A549 (cell line): Measurements from ENCODE around the gene PTPRH. TPM values are rescaled to one million over a fixed set of nuclear protein-coding genes. Genes with fewer than 3 reads are reported as not detected.

ENCODE experiments used
- ATAC-seq, 2 experiments: fragments of 200-7000 bp in 1 of 2; fragments of >200 bp in 1 of 2; cut with Nextera tagmentation in 1 of 2; cut with Tn5 transposase in 1 of 2; 3 replicates each; pipeline versions ENCODE4 v1.8.0 to v1.9.1; 2018 to 2020; ENCODE audit warnings: mild to moderate bottlenecking in 1 of 2, moderate library complexity in 1 of 2
- CTCF ChIA-PET: fragments of 300-600 bp; sonication (Branson Sonifier 250); formaldehyde crosslinking; extraction: SDS; loops from one replicate; lab custom pipeline; 2021; ENCODE audit warnings: antibody characterized with exemption, inconsistent platforms; lab: Yijun Ruan, JAX
- POLR2A ChIA-PET: fragments of 350-600 bp; formaldehyde crosslinking; extraction: SDS; loops from one replicate; lab custom pipeline; 2021; ENCODE audit warnings: antibody characterized with exemption, inconsistent platforms; lab: Yijun Ruan, JAX
- DNase-seq, 2 experiments: peaks; one replicate each; pipeline versions ENCODE4 v3.0.0 to v3.0.0-alpha.2; 2011 to 2016; ENCODE audit warnings: low read depth in 1 of 2, low spot score in 1 of 2
- FAIRE-seq: peaks from 2 replicates; lab custom pipeline; 2011; peaks lifted over from hg19 to GRCh38; lab: Jason Lieb, UNC
- H3K27ac ChIP-seq, 2 experiments: fragments of >200 bp; sonication (Bioruptor Twin); formaldehyde crosslinking; 3 replicates each; pipeline ENCODE4 v1.5.1; 2016 to 2017
- H3K4me1 ChIP-seq: fragments of >200 bp; sonication (Bioruptor Twin); formaldehyde crosslinking; 3 replicates; pipeline ENCODE4 v1.6.1; 2016
- H3K4me2 ChIP-seq: fragments of >200 bp; sonication (Bioruptor Twin); formaldehyde crosslinking; 3 replicates; pipeline ENCODE4 v1.6.1; 2016
- H3K4me3 ChIP-seq: fragments of >200 bp; sonication (Bioruptor Twin); formaldehyde crosslinking; 3 replicates; pipeline ENCODE4 v1.5.1; 2016
- H3K9me3 ChIP-seq: fragments of >200 bp; sonication (Bioruptor Twin); formaldehyde crosslinking; 3 replicates; pipeline ENCODE4 v1.6.1; 2016
- BHLHE40 ChIP-seq: IDR thresholded peaks from 2 replicates; pipeline ENCODE4 v1.6.1; 2012; ENCODE audit warnings: low read depth, low read length, inconsistent platforms
- CHD4 ChIP-seq: fragments of 200-600 bp; sonication (generic); IDR thresholded peaks from 2 replicates; pipeline ENCODE4 v1.6.1; 2016; ENCODE audit warnings: antibody characterized with exemption, mild to moderate bottlenecking, borderline replicate concordance
- CTCF ChIP-seq: fragments of >200 bp; sonication (Bioruptor Twin); formaldehyde crosslinking; IDR thresholded peaks from 3 replicates; pipeline ENCODE4 v1.5.1; 2016
- E2F6 ChIP-seq: IDR thresholded peaks from 2 replicates; pipeline ENCODE4 v1.6.1; 2012; ENCODE audit warnings: low read depth, borderline replicate concordance
- GATA3 ChIP-seq: IDR thresholded peaks from 2 replicates; pipeline ENCODE4 v1.6.1; 2012; ENCODE audit warnings: borderline replicate concordance
- HOXA7 ChIP-seq: fragments of 250-450 bp; sonication (Bioruptor Pico); IDR thresholded peaks from 2 replicates; pipeline ENCODE4 v1.5.0; 2020; ENCODE audit warnings: mild to moderate bottlenecking, moderate library complexity
- JUNB ChIP-seq: fragments of >200 bp; sonication (Bioruptor Twin); formaldehyde crosslinking; IDR thresholded peaks from 2 replicates; pipeline ENCODE4 v1.6.1; 2016
- MAX ChIP-seq: IDR thresholded peaks from 2 replicates; pipeline ENCODE4 v1.6.1; 2012
- NFE2L2 ChIP-seq: fragments of 150-350 bp; conservative IDR thresholded peaks from 2 replicates; pipeline ENCODE4 v1.6.1; 2014; ENCODE audit warnings: low read length
- NR3C1 ChIP-seq: fragments of >200 bp; sonication (Bioruptor Twin); formaldehyde crosslinking; IDR thresholded peaks from 3 replicates; pipeline ENCODE4 v1.6.1; 2017
- POLR2A ChIP-seq: IDR thresholded peaks from 2 replicates; pipeline ENCODE4 v1.6.1; 2012; ENCODE audit warnings: mild to moderate bottlenecking, low read length
- POLR2AphosphoS2 ChIP-seq: conservative IDR thresholded peaks from 2 replicates; pipeline ENCODE4 v1.6.1; 2012; ENCODE audit warnings: low read length, improper control_type of control experiment, inconsistent platforms
- RARB ChIP-seq: fragments of 250-450 bp; sonication (Bioruptor Pico); IDR thresholded peaks from 2 replicates; pipeline ENCODE4 v1.8.0; 2021; ENCODE audit warnings: mild to moderate bottlenecking, moderate library complexity
- SMC3 ChIP-seq: fragments of >200 bp; sonication (Bioruptor Twin); formaldehyde crosslinking; IDR thresholded peaks from 3 replicates; pipeline ENCODE4 v1.6.1; 2018; ENCODE audit warnings: inconsistent platforms
- SREBF2 ChIP-seq: fragments of 450-650 bp; IDR thresholded peaks from 2 replicates; pipeline ENCODE4 v1.6.1; 2014; ENCODE audit warnings: mild to moderate bottlenecking, moderate library complexity
- TP53 ChIP-seq: fragments of 250-450 bp; sonication (Bioruptor Pico); IDR thresholded peaks from 2 replicates; pipeline ENCODE4 v1.5.0; 2021; ENCODE audit warnings: mild to moderate bottlenecking, moderate library complexity
- ZFP36 ChIP-seq: fragments of 450-650 bp; IDR thresholded peaks from 2 replicates; pipeline ENCODE4 v1.6.1; 2014; ENCODE audit warnings: borderline replicate concordance; ENCODE audit not compliant: partially characterized antibody
- ZNF302 ChIP-seq: fragments of 250-450 bp; sonication (Bioruptor Pico); IDR thresholded peaks from 2 replicates; pipeline ENCODE4 v1.9.0; 2021; ENCODE audit warnings: inconsistent platforms, mild to moderate bottlenecking, moderate library complexity
- WGBS: methylation state at CpG from one replicate; pipeline ENCODE4 v1.1.6; 2017; ENCODE audit errors: missing lambda C conversion rate; 5-methylcytosine and 5-hydroxymethylcytosine counted together
- polyA minus RNA-seq: library from RNA; depleted of rRNA, polyadenylated mRNA; stranded (reverse); fragments of >200 nt; gene quantifications from 2 replicates; pipeline ENCODE4 v1.2.3, GENCODE V29; 2011; rRNA and poly(A)+ RNA removed
- polyA plus RNA-seq, 4 experiments: library from polyadenylated mRNA; depleted of rRNA in 3 of 4; stranded (reverse); fragments of >200 nt; fragmentation: RNase III in 1 of 4; extraction: RNeasy Plus Mini Kit Qiagen cat#74134 plus additional on column Dnase treatment in 1 of 4; gene quantifications; 2 replicates in 3 of 4; 3 replicates in 1 of 4; pipeline ENCODE4 v1.2.3, GENCODE V29; 2011 to 2017

PTPRH gene
- polyA plus RNA-seq (2011; rRNA removed) (4.2 and 5.4 TPM in 2 replicates), polyA plus RNA-seq (2017; fragmentation: RNase III; extraction: RNeasy Plus Mini Kit Qiagen cat#74134 plus additional on column Dnase treatment) (1.5 to 1.8 TPM (median 1.6 TPM) in 3 replicates), polyA minus RNA-seq (12.6 and 17.7 TPM in 2 replicates)
- 2.0 and 2.1 TPM in 2 replicates for polyA plus RNA-seq (2012; cell fraction: cytosol; rRNA removed)
- polyA plus RNA-seq (2012; cell fraction: nucleus; rRNA removed) = 2.8 and 3.6 TPM in 2 replicates

GRCh38 chr19:55208880-55209692, at the start of gene PTPRH:
Gene PTPRH, minus strand, starts transcription at chr19:55209501. Its CDS starts 68 bp downstream, at chr19:55209433.
- 36% methylated on average over 14 of the region's 18 CpGs for WGBS
- Histone ChIP-seq H3K4me1 (peaks cover 43% of the 10 kb centered on the region), H3K4me3 (no peak within 1 kb of the TSS), H3K27ac (peak within 1 kb of the TSS; percentile 64 to 83), H3K4me2 (peak within 1 kb of the TSS; percentile 64), H3K9me3 (no peaks in the 10 kb centered on the region)
- FAIRE-seq (no peak), ATAC-seq (peak; percentile 51 to 52), DNase-seq (peak; percentile 46 to 73)
- POLR2A ChIA-PET = interaction anchor here (1.0 to 1.3 kb wide), 2 partner anchors 20 to 198 kb away, joined by 4 to 5 read pairs; no protein-coding TSS in a partner anchor
- TF ChIP-seq E2F6 = peak; percentile 73; the same call in 1 of the 2 replicates
- no peak for TF ChIP-seq JUNB
- no peak for TF ChIP-seq NFE2L2
- no peak for TF ChIP-seq CTCF
- TF ChIP-seq ZNF302 (CRISPR knock-in tag) = no peak
- no peak for TF ChIP-seq SREBF2
- no peak for TF ChIP-seq BHLHE40
- TF ChIP-seq SMC3 = no peak
- 0 out of 2 replicates have a peak, but pooled peaks have one; percentile 39 for TF ChIP-seq RARB (CRISPR knock-in tag)
- no peak for TF ChIP-seq NR3C1
- TF ChIP-seq MAX = 0 out of 2 replicates have a peak, but pooled peaks have one; percentile 17
- no peak for TF ChIP-seq ZFP36
- 0 out of 2 replicates have a peak, but pooled peaks have one; percentile 40 for TF ChIP-seq TP53
- TF ChIP-seq POLR2A = no peak
- 0 out of 2 replicates have a peak, but pooled peaks have one; percentile 28 for TF ChIP-seq HOXA7 (CRISPR knock-in tag)
- TF ChIP-seq GATA3 = no peak
- CTCF ChIA-PET = interaction anchor here (0.6 to 2.1 kb wide), 10 partner anchors 12 to 93 kb away, joined by 3 to 7 read pairs (median 4); partner anchors contain the start of gene DNAAF3

- peak overlapping the region; percentile 81 for H3K4me3 ChIP-seq
- no peak for DNase-seq
- ATAC-seq = peak; percentile 23 to 35
- no CpG with 5 or more reads among the region's 53 CpGs for WGBS
- POLR2A ChIA-PET = interaction anchor here (0.7 to 1.8 kb wide), 16 partner anchors 12 to 218 kb away, joined by 3 to 52 read pairs (median 4); partner anchors contain the start of genes HSPBP1, TMEM238, TMEM86B and UBE2S
- peaks cover 36% of the 10 kb centered on the region for H3K4me1 ChIP-seq
- CTCF ChIA-PET = interaction anchor here (1.1 to 2.3 kb wide), 6 partner anchors 10 to 126 kb away, joined by 3 to 8 read pairs (median 4); partner anchors contain the start of gene TMEM238
- H3K9me3 ChIP-seq = no peaks in the 10 kb centered on the region
- H3K4me2 ChIP-seq = peak overlapping the region; percentile 88
- H3K27ac ChIP-seq = peak overlapping the region; percentile 85 to 95
- FAIRE-seq = no peak
- no peak for TF ChIP-seq CTCF
- no peak for TF ChIP-seq GATA3
- TF ChIP-seq POLR2AphosphoS2 = no peak
- TF ChIP-seq ZFP36 = no peak
- no peak for TF ChIP-seq CHD4
- TF ChIP-seq, all 56 proteins: peak for 0
Observed at GRCh38 chr19:55258476-55258827, 49.2 kb upstream of the PTPRH start.
